Measurements from ENCODE around the gene AHDC1.

DNA sequence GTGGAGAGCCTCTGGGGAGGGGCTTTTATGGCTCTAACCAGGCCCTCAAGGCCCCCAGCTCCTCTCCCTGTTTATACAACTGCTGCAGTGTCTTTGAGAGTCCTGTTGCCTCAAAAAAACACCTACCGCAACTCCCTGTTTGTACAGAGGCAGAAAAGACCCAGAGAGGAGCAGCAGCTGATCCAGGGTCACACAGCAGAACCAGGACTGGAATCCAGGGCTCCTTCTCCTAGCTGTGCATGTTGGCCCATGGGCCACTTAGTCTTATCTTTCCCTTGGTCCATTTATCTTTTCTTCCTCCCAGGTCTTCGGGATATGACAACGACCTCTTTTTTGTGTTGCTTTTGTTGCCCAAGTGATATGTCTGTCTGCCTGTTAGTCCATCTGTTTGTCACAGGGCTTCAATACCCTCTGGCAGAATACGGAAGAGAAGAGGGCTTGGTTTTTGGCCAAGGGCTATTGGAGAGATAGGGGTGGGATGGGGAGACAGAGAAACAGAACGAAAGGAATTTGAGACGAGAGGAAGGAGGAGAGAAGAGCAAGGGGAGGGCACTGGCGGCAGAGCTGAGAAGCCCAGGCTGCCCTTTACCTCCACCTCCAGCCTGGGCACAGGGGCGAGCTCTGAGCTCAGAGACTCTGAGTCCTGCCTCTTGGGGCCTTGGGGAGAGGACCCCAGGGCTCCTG is 80.5 kb downstream of the AHDC1 start:
- TF ChIP-seq, protein P1, sequence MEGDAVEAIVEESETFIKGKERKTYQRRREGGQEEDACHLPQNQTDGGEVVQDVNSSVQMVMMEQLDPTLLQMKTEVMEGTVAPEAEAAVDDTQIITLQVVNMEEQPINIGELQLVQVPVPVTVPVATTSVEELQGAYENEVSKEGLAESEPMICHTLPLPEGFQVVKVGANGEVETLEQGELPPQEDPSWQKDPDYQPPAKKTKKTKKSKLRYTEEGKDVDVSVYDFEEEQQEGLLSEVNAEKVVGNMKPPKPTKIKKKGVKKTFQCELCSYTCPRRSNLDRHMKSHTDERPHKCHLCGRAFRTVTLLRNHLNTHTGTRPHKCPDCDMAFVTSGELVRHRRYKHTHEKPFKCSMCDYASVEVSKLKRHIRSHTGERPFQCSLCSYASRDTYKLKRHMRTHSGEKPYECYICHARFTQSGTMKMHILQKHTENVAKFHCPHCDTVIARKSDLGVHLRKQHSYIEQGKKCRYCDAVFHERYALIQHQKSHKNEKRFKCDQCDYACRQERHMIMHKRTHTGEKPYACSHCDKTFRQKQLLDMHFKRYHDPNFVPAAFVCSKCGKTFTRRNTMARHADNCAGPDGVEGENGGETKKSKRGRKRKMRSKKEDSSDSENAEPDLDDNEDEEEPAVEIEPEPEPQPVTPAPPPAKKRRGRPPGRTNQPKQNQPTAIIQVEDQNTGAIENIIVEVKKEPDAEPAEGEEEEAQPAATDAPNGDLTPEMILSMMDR (IDR thresholded peaks at IDR 0.05; ENCODE audit: low read depth, low read length, poor library complexity, severe bottlenecking) = peak; percentile 7
- no peak for TF ChIP-seq EZH2phosphoT487 (IDR thresholded peaks at IDR 0.05; ENCODE audit: borderline replicate concordance, low read length)
